ENCODE results near the gene PLCB4.

Gene PLCB4

DNA sequence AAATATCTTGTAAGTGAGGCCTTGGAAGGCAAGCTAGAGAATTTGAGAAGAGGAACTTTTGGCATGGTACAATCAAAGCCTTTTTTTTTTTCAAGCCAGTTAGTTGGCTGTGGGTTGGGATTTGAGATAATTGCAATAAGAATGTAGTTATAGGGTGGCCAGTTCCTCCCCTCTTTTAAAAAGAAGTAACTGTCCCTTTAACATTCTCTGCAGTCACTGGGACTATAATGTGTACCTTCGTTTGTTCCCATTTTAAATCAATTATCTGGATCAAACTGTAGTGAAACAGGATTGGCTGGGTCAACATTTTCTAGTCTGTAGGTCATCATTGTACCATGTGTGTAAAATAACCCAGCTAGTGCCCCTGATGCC lies 233.2 kb downstream of the PLCB4 start:
- no peak overlapping the region for H3K4ac ChIP-seq (ENCODE audit: low read length)
- H2BK5ac ChIP-seq (ENCODE audit: low read length), result no peak overlapping the region
- H3K36me3 ChIP-seq (replicated peaks in 1 of 2; ENCODE audit: control insufficient read depth in 2 of 2, insufficient read depth in 2 of 2, low read length in 2 of 2), result no peaks in the 10 kb centered on the region
- no peak overlapping the region for H2BK120ac ChIP-seq (ENCODE audit: low read depth, low read length)
- no peak for DNase-seq (ENCODE audit: low spot score)
- no peak overlapping the region for H3K18ac ChIP-seq (ENCODE audit: low read length)
- H3K4me3 ChIP-seq (ENCODE audit: low read length in 2 of 2), result no peak overlapping the region
- no peak overlapping the region for H2AFZ ChIP-seq (ENCODE audit: low read length)
- no peaks in the 10 kb centered on the region for H3K27me3 ChIP-seq (ENCODE audit: control insufficient read depth in 3 of 3, insufficient read depth in 3 of 3, low read depth in 1 of 3, low read length in 3 of 3)
- H3K23ac ChIP-seq (ENCODE audit: low read depth, low read length, poor library complexity), result no peak overlapping the region
- H3K4me2 ChIP-seq (ENCODE audit: insufficient read depth, low read length, poor library complexity, severe bottlenecking), result no peak overlapping the region
- H2AK5ac ChIP-seq (ENCODE audit: low read depth, low read length), result no peak overlapping the region
- no peak overlapping the region for H4K8ac ChIP-seq (ENCODE audit: low read depth, low read length)
- H3K9ac ChIP-seq (ENCODE audit: low read depth, low read length, poor library complexity), result no peak overlapping the region
- H2BK12ac ChIP-seq (ENCODE audit: low read length), result no peak overlapping the region
- H3K79me1 ChIP-seq (ENCODE audit: low read depth, low read length), result no peaks in the 10 kb centered on the region
- peaks cover 0 to 13% of the 10 kb centered on the region in 2 donors for H3K9me3 ChIP-seq (replicated peaks in 1 of 2; ENCODE audit: control insufficient read depth in 2 of 2, insufficient read depth in 1 of 2, low read depth in 1 of 2, low read length in 2 of 2)
- no peak overlapping the region for H4K91ac ChIP-seq (ENCODE audit: low read depth, low read length, poor library complexity)
- no peak overlapping the region for H3K27ac ChIP-seq (replicated peaks; ENCODE audit: low read length)
- no peak overlapping the region for H3K14ac ChIP-seq (ENCODE audit: low read length)
- H2BK15ac ChIP-seq (ENCODE audit: low read length), result no peak overlapping the region
- H3K4me1 ChIP-seq (ENCODE audit: control insufficient read depth in 2 of 2, insufficient read depth in 1 of 2, low read depth in 1 of 2, low read length in 2 of 2), result peaks cover 0 to 1% of the 10 kb centered on the region in 2 donors
- no CpG with 5 or more reads among the region's 1 CpG for WGBS, 2 donors (ENCODE audit: extremely low coverage in 2 of 2, insufficient read length in 2 of 2, insufficient replicate concordance in 1 of 2)

DNA sequence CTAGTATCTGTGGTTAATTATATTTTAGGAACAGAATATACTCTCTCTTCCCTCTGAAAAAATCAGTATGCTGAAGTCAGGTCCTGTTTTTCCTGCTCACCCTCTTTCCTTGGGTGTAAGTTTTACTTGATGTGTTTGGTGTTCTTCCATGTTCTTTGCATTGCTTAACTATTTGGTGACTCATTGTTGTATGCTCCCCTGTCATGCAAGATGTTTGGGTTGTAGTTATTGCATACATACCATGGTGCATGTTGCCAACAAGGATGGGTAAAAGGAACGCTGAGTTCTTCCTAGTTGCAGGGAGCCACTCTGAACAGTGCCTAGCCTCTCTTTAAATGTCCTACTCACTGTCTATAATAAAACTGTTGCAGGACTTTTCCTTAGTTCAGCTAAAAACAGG lies 237.6 kb downstream of the PLCB4 start:
- no peak overlapping the region for H2AFZ ChIP-seq (ENCODE audit: low read length)
- DNase-seq (ENCODE audit: low spot score), result no peak
- no peak overlapping the region for H2AK5ac ChIP-seq (ENCODE audit: low read depth, low read length)
- no peak overlapping the region for H3K23ac ChIP-seq (ENCODE audit: low read depth, low read length, poor library complexity)
- no peak overlapping the region for H3K27ac ChIP-seq (replicated peaks; ENCODE audit: low read length)
- H3K14ac ChIP-seq (ENCODE audit: low read length), result no peak overlapping the region
- H3K36me3 ChIP-seq (replicated peaks in 1 of 2; ENCODE audit: control insufficient read depth in 2 of 2, insufficient read depth in 2 of 2, low read length in 2 of 2), result no peaks in the 10 kb centered on the region
- no peak overlapping the region for H3K18ac ChIP-seq (ENCODE audit: low read length)
- H3K4me3 ChIP-seq (ENCODE audit: low read length in 2 of 2), result no peak overlapping the region
- no peak overlapping the region for H4K91ac ChIP-seq (ENCODE audit: low read depth, low read length, poor library complexity)
- H2BK15ac ChIP-seq (ENCODE audit: low read length), result no peak overlapping the region
- H3K79me1 ChIP-seq (ENCODE audit: low read depth, low read length), result no peaks in the 10 kb centered on the region
- no peak overlapping the region for H4K8ac ChIP-seq (ENCODE audit: low read depth, low read length)
- peaks cover 0 to 10% of the 10 kb centered on the region in 2 donors for H3K9me3 ChIP-seq (replicated peaks in 1 of 2; ENCODE audit: control insufficient read depth in 2 of 2, insufficient read depth in 1 of 2, low read depth in 1 of 2, low read length in 2 of 2)
- H3K9ac ChIP-seq (ENCODE audit: low read depth, low read length, poor library complexity), result no peak overlapping the region
- H3K4me2 ChIP-seq (ENCODE audit: insufficient read depth, low read length, poor library complexity, severe bottlenecking), result no peak overlapping the region
- no peaks in the 10 kb centered on the region for H3K27me3 ChIP-seq (ENCODE audit: control insufficient read depth in 3 of 3, insufficient read depth in 3 of 3, low read depth in 1 of 3, low read length in 3 of 3)
- no peak overlapping the region for H3K4ac ChIP-seq (ENCODE audit: low read length)
- no peak overlapping the region for H2BK120ac ChIP-seq (ENCODE audit: low read depth, low read length)
- H2BK12ac ChIP-seq (ENCODE audit: low read length), result no peak overlapping the region
- H2BK5ac ChIP-seq (ENCODE audit: low read length), result no peak overlapping the region
- WGBS, 2 donors (ENCODE audit: extremely low coverage in 2 of 2, insufficient read length in 2 of 2, insufficient replicate concordance in 1 of 2), result no CpG with 5 or more reads among the region's 1 CpG
- peaks cover under 1 to 1% of the 10 kb centered on the region in 2 donors for H3K4me1 ChIP-seq (ENCODE audit: control insufficient read depth in 2 of 2, insufficient read depth in 1 of 2, low read depth in 1 of 2, low read length in 2 of 2)

DNA sequence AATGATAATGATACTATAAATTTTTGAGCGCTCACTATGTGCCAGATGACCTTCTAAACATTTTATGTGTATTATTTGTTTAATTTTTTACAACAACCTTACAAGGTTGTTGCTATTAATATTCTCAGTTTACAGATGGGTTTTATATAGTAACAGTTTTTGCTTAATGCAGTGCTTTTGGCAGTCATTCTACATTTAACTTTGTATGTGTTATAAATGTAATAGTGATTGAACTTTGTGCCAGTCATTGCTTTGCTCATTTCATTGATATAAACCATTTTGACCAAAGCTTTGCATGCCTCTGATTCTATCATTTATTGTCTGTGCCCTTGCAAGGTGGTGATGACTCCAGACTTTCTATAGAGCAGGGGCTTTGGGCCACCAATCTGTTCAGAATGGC lies 239.2 kb downstream of the PLCB4 start:
- no peaks in the 10 kb centered on the region for H3K36me3 ChIP-seq (replicated peaks in 1 of 2; ENCODE audit: control insufficient read depth in 2 of 2, insufficient read depth in 2 of 2, low read length in 2 of 2)
- no CpG with 5 or more reads among the region's 1 CpG for WGBS, 2 donors (ENCODE audit: extremely low coverage in 2 of 2, insufficient read length in 2 of 2, insufficient replicate concordance in 1 of 2)
- H2BK120ac ChIP-seq (ENCODE audit: low read depth, low read length), result no peak overlapping the region
- H4K91ac ChIP-seq (ENCODE audit: low read depth, low read length, poor library complexity), result no peak overlapping the region
- no peak overlapping the region for H3K9ac ChIP-seq (ENCODE audit: low read depth, low read length, poor library complexity)
- no peak overlapping the region for H3K14ac ChIP-seq (ENCODE audit: low read length)
- no peak overlapping the region for H3K4me2 ChIP-seq (ENCODE audit: insufficient read depth, low read length, poor library complexity, severe bottlenecking)
- H3K27ac ChIP-seq (replicated peaks; ENCODE audit: low read length), result no peak overlapping the region
- H3K9me3 ChIP-seq (replicated peaks in 1 of 2; ENCODE audit: control insufficient read depth in 2 of 2, insufficient read depth in 1 of 2, low read depth in 1 of 2, low read length in 2 of 2), result peaks cover 0 to 10% of the 10 kb centered on the region in 2 donors
- no peak overlapping the region for H3K18ac ChIP-seq (ENCODE audit: low read length)
- H2BK12ac ChIP-seq (ENCODE audit: low read length), result no peak overlapping the region
- H3K79me1 ChIP-seq (ENCODE audit: low read depth, low read length), result peaks cover 2% of the 10 kb centered on the region
- H2AFZ ChIP-seq (ENCODE audit: low read length), result no peak overlapping the region
- peaks cover 2 to 3% of the 10 kb centered on the region in 2 donors for H3K4me1 ChIP-seq (ENCODE audit: control insufficient read depth in 2 of 2, insufficient read depth in 1 of 2, low read depth in 1 of 2, low read length in 2 of 2)
- H4K8ac ChIP-seq (ENCODE audit: low read depth, low read length), result no peak overlapping the region
- no peaks in the 10 kb centered on the region for H3K27me3 ChIP-seq (ENCODE audit: control insufficient read depth in 3 of 3, insufficient read depth in 3 of 3, low read depth in 1 of 3, low read length in 3 of 3)
- H2AK5ac ChIP-seq (ENCODE audit: low read depth, low read length), result no peak overlapping the region
- no peak overlapping the region for H2BK15ac ChIP-seq (ENCODE audit: low read length)
- H3K4ac ChIP-seq (ENCODE audit: low read length), result no peak overlapping the region
- H2BK5ac ChIP-seq (ENCODE audit: low read length), result no peak overlapping the region
- no peak overlapping the region for H3K23ac ChIP-seq (ENCODE audit: low read depth, low read length, poor library complexity)
- no peak overlapping the region for H3K4me3 ChIP-seq (ENCODE audit: low read length in 2 of 2)
- DNase-seq (ENCODE audit: low spot score), result no peak

DNA sequence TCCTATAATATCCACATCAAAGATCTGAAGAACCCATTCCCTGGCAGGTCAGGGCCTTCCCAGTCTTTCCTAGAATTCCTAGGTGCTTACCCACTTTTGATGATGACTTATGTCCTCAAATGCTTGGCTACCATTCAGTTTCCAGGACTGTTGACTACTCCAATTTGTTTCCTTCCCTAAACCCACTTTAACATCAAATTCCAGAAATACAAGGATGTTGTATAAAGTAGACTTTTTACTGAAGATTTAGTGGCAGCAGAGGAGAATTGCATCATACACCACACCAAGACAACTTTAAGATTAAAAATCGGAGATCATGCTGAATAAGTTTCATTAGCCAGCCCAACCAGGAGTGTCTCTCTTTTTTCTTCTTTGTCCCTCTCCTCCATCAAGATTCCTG lies 242.2 kb downstream of the PLCB4 start:
- H3K4me3 ChIP-seq (ENCODE audit: low read length in 2 of 2), result no peak overlapping the region
- no peak overlapping the region for H2BK5ac ChIP-seq (ENCODE audit: low read length)
- H3K9ac ChIP-seq (ENCODE audit: low read depth, low read length, poor library complexity), result no peak overlapping the region
- peaks cover 0 to 6% of the 10 kb centered on the region in 2 donors for H3K9me3 ChIP-seq (replicated peaks in 1 of 2; ENCODE audit: control insufficient read depth in 2 of 2, insufficient read depth in 1 of 2, low read depth in 1 of 2, low read length in 2 of 2)
- no peak overlapping the region for H3K23ac ChIP-seq (ENCODE audit: low read depth, low read length, poor library complexity)
- no peak overlapping the region for H3K27ac ChIP-seq (replicated peaks; ENCODE audit: low read length)
- no peak overlapping the region for H2BK120ac ChIP-seq (ENCODE audit: low read depth, low read length)
- no peak overlapping the region for H4K91ac ChIP-seq (ENCODE audit: low read depth, low read length, poor library complexity)
- peaks cover 2% of the 10 kb centered on the region for H3K79me1 ChIP-seq (ENCODE audit: low read depth, low read length)
- H3K14ac ChIP-seq (ENCODE audit: low read length), result no peak overlapping the region
- no peak overlapping the region for H4K8ac ChIP-seq (ENCODE audit: low read depth, low read length)
- peaks cover 2 to 3% of the 10 kb centered on the region in 2 donors for H3K4me1 ChIP-seq (ENCODE audit: control insufficient read depth in 2 of 2, insufficient read depth in 1 of 2, low read depth in 1 of 2, low read length in 2 of 2)
- H2AFZ ChIP-seq (ENCODE audit: low read length), result no peak overlapping the region
- no peaks in the 10 kb centered on the region for H3K27me3 ChIP-seq (ENCODE audit: control insufficient read depth in 3 of 3, insufficient read depth in 3 of 3, low read depth in 1 of 3, low read length in 3 of 3)
- no peak overlapping the region for H3K4ac ChIP-seq (ENCODE audit: low read length)
- no peak overlapping the region for H3K18ac ChIP-seq (ENCODE audit: low read length)
- no peak overlapping the region for H2BK15ac ChIP-seq (ENCODE audit: low read length)
- no CpG with 5 or more reads among the region's 1 CpG for WGBS, 2 donors (ENCODE audit: extremely low coverage in 2 of 2, insufficient read length in 2 of 2, insufficient replicate concordance in 1 of 2)
- no peak for DNase-seq (ENCODE audit: low spot score)
- H3K4me2 ChIP-seq (ENCODE audit: insufficient read depth, low read length, poor library complexity, severe bottlenecking), result no peak overlapping the region
- no peaks in the 10 kb centered on the region for H3K36me3 ChIP-seq (replicated peaks in 1 of 2; ENCODE audit: control insufficient read depth in 2 of 2, insufficient read depth in 2 of 2, low read length in 2 of 2)
- H2BK12ac ChIP-seq (ENCODE audit: low read length), result no peak overlapping the region
- H2AK5ac ChIP-seq (ENCODE audit: low read depth, low read length), result no peak overlapping the region
